ENCODE results near the gene PNKD.

The PNKD gene

GRCh38 chr2:218238887-218239286 lies 31.4 kb upstream of the PNKD start:
- no peak overlapping the region for H3K27ac ChIP-seq
- TF ChIP-seq CTCF (conservative IDR thresholded peaks at IDR 0.05) (no peak), ZFX (IDR thresholded peaks at IDR 0.05) (no peak)

- H3K27ac ChIP-seq, result peak overlapping the region; percentile 11; the same call in 1 of the 2 replicates
- TF ChIP-seq CTCF (conservative IDR thresholded peaks at IDR 0.05) (no peak), ZFX (IDR thresholded peaks at IDR 0.05) (no peak)
Measured at GRCh38 chr2:218244204-218244603, 26.1 kb upstream of the PNKD start.

GRCh38 chr2:218244665-218245064 lies 25.7 kb upstream of the PNKD start:
- H3K27ac ChIP-seq, result peak overlapping the region; percentile 11; the same call in 1 of the 2 replicates
- TF ChIP-seq CTCF (conservative IDR thresholded peaks at IDR 0.05) (no peak), ZFX (IDR thresholded peaks at IDR 0.05) (no peak)

- TF ChIP-seq CTCF (conservative IDR thresholded peaks at IDR 0.05) (no peak), ZFX (IDR thresholded peaks at IDR 0.05) (no peak)
- peak overlapping the region; percentile 33; the same call in 1 of the 2 replicates for H3K27ac ChIP-seq
Measured at GRCh38 chr2:218245214-218245613, 25.1 kb upstream of the PNKD start.

- TF ChIP-seq CTCF (conservative IDR thresholded peaks at IDR 0.05), result no peak
- no peak for TF ChIP-seq ZFX (IDR thresholded peaks at IDR 0.05)
- H3K27ac ChIP-seq, result no peak overlapping the region
Measured at GRCh38 chr2:218249691-218250090, 20.6 kb upstream of the PNKD start.

GRCh38 chr2:218252509-218253231 lies 17.6 kb upstream of the PNKD start:
- no peak for TF ChIP-seq ZFX (IDR thresholded peaks at IDR 0.05)
- no peak for TF ChIP-seq CTCF (conservative IDR thresholded peaks at IDR 0.05)
- H3K27ac ChIP-seq, result no peak overlapping the region

- H3K27ac ChIP-seq, result no peak overlapping the region
- TF ChIP-seq CTCF (conservative IDR thresholded peaks at IDR 0.05) (no peak), ZFX (IDR thresholded peaks at IDR 0.05) (no peak)
Measured at GRCh38 chr2:218253232-218253625, 17.1 kb upstream of the PNKD start.

Data from C4-2B (cell line).